D721Med (cell line): ENCODE data around the gene GUCA1A.
A peak's percentile ranks its signal among the peaks of the same experiment; 100 is the strongest.
"Not testable (repeated sequence)": the region's sequence is repeated elsewhere in the genome, so short reads cannot be mapped to it uniquely, and the experiment has no call there.

Experiments used
- DNase-seq: peaks from one replicate; pipeline ENCODE4 v3.0.0; 2011; ENCODE audit warnings: low spot score; ENCODE audit not compliant: insufficient read length
- FAIRE-seq: peaks from 2 replicates; lab custom pipeline; 2011; peaks lifted over from hg19 to GRCh38; lab: Jason Lieb, UNC
- TF ChIP-seq, protein P1 (sequence below): IDR thresholded peaks from 2 replicates; pipeline ENCODE4 v1.5.1; 2012; ENCODE audit warnings: mild to moderate bottlenecking, control low read depth; ENCODE audit not compliant: insufficient read depth; ENCODE audit errors: missing control alignments

The GUCA1A gene

DNA sequence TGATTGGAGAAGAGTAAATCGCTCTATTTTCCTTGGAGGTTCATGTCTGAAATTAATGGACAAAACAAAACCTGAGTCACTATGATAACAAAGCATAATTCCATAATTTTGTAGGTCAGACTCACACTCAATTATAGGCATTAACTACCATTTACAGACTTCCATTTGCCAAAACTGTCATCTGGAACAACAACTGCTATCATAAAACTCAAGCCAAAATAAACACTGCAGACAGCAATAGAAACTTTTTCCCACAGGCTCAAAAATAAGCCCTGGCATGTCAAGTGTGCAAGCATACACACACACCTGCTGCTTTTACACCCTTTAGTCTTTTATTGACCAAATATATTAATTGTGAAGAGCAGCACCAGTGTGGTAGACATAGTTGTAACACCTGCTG is 37.4 kb downstream of the GUCA1A start:
- DNase-seq, result no peak
- FAIRE-seq, result no peak

DNA sequence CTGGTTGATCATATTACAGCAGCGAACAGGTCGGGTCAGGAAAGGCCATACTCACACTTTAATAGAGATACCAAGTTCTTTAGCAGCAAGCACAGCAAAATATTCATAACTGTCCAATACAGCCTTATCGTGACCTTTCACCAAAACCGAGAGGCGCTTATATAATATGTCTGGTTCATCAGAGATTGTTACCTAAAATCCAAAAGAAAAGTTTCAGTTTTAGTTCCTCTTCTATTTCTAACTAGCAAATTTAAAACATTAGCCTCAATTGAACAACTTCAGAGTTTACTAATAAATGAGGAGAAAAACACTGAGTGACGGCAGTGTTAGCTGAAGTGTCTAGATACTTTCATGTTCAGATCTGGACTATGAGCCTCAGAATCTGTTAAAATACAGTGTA is 38.6 kb downstream of the GUCA1A start:
- DNase-seq (no peak), FAIRE-seq (no peak)
- TF ChIP-seq, protein P1, sequence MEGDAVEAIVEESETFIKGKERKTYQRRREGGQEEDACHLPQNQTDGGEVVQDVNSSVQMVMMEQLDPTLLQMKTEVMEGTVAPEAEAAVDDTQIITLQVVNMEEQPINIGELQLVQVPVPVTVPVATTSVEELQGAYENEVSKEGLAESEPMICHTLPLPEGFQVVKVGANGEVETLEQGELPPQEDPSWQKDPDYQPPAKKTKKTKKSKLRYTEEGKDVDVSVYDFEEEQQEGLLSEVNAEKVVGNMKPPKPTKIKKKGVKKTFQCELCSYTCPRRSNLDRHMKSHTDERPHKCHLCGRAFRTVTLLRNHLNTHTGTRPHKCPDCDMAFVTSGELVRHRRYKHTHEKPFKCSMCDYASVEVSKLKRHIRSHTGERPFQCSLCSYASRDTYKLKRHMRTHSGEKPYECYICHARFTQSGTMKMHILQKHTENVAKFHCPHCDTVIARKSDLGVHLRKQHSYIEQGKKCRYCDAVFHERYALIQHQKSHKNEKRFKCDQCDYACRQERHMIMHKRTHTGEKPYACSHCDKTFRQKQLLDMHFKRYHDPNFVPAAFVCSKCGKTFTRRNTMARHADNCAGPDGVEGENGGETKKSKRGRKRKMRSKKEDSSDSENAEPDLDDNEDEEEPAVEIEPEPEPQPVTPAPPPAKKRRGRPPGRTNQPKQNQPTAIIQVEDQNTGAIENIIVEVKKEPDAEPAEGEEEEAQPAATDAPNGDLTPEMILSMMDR, result no peak

More for the DNA sequence above, 37.4 kb downstream of the GUCA1A start:
- TF ChIP-seq, protein P1, result no peak

DNA sequence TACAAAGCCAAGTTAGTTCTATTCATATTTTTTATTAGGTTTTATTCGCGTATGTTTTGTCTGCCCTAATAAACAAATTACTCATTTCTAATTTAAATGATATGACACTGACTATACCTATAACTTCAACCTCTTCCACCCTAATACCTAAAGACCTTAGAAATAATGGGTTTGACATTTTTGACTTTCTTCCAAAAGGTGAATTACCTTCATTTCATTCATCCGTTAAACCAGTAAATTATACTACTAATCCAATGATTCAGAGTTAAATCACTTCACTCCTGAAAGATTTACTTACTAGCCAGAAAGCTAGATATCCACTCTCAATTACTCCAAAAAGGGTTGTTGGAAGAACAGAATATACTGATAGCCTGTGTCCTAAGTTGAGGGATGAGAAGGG is 39.3 kb downstream of the GUCA1A start:
- TF ChIP-seq, protein P1, result no peak
- FAIRE-seq, result no peak
- no peak for DNase-seq

DNA sequence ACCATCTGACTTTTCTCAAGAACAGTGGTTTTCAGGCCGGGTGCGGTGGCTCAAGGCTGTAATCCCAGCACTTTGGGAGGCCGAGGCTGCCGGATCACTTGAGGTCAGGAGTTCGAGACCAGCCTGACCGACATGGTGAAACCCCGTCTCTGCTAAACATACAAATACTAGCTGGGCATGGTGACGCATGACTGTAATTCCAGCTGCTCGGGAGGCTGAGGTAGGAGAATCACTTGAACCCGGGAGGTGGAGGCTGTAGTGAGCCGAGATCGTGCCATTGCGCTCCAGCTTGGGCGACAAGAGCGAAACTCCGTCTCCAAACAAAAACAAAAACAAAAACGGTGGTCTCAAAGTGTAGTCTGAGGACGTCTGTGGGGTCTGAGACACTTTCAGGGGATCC is 43.3 kb downstream of the GUCA1A start:
- not testable (repeated sequence) for DNase-seq, FAIRE-seq

DNA sequence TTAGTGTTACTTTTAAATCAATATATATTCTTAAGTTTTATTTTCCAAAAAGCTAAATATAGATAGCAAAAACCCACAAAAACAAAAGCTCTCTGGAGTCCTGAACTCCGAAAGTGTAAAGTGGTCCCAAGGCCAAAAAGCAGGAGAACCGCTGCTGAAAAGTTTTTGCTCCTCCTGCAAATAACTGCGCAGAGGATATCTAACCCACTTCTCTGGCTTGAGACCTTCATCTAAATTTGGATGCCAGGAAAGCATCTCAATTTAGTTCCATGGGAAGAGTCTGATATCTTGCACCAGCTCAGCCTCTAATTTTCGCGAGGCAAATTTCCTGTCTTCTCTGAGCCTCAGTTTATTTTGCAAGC is 44.0 kb downstream of the GUCA1A start:
- no peak for FAIRE-seq
- TF ChIP-seq, protein P1, result no peak
- DNase-seq, result no peak

DNA sequence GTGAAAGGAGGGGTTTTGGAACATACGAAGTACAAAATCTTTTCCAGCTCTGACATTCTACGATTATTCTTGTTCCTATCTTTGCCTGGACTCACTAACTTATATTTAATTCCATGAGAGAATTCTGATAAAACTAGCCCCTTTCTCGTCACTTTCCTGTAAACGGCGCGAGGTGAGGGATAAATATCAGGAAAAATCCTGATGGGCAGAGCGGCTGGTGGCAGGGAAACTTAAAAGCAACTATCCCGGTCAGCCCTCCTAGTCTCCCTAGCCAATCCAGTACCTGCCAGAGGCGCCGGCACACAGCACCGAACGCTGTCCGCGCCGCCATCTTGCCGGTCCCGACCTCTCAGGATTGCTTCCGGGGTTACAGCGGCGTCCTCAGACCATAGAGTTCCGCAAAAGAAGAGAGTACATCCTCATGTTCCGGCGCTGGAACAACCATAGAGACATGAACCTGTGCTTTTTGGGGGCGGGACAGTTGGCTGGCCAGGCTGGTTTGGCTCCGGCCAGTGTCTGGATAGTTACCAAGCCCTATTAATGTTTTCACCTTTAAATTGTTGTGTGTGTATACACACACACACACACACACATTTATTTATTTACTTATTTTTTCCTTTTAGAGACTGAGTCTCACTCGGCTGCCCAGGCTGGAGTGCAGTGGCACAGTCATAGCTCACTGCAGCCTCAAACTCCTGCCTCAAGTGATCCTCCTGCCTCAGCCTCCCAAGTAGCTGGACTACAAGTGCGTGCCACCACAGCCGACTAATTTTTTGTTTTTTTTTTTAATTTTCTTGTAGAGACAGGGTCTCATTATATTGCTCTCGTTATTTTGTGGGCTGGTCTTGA is 44.6 kb downstream of the GUCA1A start, which contains the start of gene MRPS10:
Gene MRPS10, minus strand, starts transcription at position 343 of the 849 bp plus-strand sequence. Its CDS starts 12 bp downstream, at position 331.
- FAIRE-seq, result no peak
- DNase-seq, result peak; percentile 63
- TF ChIP-seq, protein P1, result no peak

DNA sequence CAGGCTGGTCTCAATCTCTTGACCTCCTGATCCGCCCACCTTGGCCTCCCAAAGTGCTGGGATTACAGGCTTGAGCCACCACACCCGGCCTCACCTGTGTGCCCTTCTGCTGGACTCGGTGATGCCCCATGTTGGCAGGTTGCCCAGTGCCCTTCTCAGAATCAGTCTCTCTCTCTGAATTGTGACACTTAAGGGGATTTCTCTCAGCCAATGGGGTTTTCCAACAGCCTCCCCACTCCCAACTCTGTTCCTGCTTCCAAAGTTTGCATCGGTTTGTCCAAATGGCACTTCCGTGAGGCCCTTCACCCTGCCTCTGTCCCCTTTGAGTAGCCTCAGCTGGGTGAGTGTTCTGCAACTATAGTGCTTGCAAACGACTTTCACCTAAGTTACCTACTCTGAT is 47.6 kb downstream of the GUCA1A start:
- DNase-seq, result no peak
- TF ChIP-seq, protein P1, result no peak

More for the DNA sequence above, 47.6 kb downstream of the GUCA1A start:
- no peak for FAIRE-seq
